ENCODE measurements around the gene ZNF215. TPM values are rescaled to one million over a fixed set of nuclear protein-coding genes. Genes with fewer than 3 reads are reported as not detected.

ZNF215 gene
- total RNA-seq, 1 donor from 2014 or later, result 2.8 TPM

DNA sequence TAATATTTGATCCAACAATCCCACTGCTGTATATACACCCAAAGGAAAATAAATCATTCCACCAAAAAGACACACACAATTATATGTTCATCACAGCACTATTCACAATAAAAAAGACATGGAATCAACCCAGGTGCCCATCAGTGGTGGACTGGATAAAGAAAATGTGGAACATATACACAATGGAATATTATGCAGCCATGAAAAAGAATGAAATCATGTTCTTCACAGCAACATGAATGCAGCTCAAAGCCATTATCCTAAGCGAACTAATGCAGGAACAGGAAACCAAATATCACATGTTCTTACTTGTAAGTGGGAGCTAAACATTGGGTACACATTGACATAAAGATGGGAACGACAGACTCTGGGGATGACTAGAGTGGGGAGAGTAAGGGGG is 6.5 kb upstream of the ZNF215 start:
- TF ChIP-seq, protein P1, sequence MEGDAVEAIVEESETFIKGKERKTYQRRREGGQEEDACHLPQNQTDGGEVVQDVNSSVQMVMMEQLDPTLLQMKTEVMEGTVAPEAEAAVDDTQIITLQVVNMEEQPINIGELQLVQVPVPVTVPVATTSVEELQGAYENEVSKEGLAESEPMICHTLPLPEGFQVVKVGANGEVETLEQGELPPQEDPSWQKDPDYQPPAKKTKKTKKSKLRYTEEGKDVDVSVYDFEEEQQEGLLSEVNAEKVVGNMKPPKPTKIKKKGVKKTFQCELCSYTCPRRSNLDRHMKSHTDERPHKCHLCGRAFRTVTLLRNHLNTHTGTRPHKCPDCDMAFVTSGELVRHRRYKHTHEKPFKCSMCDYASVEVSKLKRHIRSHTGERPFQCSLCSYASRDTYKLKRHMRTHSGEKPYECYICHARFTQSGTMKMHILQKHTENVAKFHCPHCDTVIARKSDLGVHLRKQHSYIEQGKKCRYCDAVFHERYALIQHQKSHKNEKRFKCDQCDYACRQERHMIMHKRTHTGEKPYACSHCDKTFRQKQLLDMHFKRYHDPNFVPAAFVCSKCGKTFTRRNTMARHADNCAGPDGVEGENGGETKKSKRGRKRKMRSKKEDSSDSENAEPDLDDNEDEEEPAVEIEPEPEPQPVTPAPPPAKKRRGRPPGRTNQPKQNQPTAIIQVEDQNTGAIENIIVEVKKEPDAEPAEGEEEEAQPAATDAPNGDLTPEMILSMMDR (conservative IDR thresholded peaks at IDR 0.05; ENCODE audit: low read depth, low read length), result no peak
- DNase-seq (ENCODE audit: low read depth), result no peak

DNA sequence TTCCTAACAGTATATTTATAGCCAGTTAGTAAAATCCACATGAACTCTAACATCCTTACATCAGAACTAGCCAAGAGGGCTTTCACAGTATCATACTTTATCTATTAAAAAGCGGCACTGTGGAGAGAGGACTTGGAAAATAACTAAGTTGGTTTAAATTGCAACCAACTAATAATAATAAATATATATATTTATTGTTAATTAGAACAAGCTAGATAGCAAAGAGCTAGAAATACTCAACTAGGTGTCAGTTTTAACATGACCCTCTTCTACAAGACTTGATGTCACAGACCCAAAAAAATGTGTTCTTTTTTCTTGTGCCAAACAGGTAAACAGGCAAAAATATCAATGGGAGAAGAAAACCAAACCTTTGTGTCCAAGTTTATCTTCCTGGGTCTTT is 5.5 kb upstream of the ZNF215 start, which contains the start of gene OR2D3:
Gene OR2D3, plus strand, starts transcription at position 301 of the 400 bp plus-strand sequence. Its CDS starts 0 bp downstream, at position 301.
- DNase-seq (ENCODE audit: low read depth), result no peak
- TF ChIP-seq, protein P1 (conservative IDR thresholded peaks at IDR 0.05; ENCODE audit: low read depth, low read length), result no peak
- no peak within 1 kb of the TSS for H3K4me3 ChIP-seq (ENCODE audit: low read depth, low read length)

More for the DNA sequence above, 6.5 kb upstream of the ZNF215 start:
- H3K4me3 ChIP-seq (ENCODE audit: low read depth, low read length), result no peak overlapping the region

DNA sequence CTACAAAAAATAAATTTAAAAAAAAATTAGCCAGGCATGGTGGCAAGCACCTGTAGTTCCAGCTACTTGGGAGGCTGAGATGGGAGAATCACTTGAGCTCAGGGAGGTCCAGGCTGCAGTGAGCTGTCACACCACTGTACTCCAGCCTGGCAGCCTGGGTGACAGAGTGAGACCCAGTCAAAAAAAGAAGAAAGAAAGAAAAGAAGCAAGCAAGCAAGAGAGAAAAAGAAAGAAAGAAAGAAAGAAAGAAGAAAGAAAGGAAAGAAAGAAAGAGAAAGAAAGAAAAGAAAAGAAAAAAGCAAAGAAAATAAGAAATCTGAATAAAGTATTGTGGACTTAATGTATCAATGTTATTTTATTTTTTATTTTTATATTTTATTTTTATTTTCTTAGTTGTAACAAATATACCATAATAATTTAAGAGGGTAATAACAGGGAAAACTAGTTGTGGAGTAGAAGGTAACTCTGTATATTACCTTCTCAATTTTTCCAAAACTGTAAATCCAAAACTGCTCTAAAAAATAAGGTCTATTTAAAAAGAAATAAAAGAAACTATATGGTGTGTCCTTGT is 1.1 kb upstream of the ZNF215 start:
- TF ChIP-seq, protein P1 (conservative IDR thresholded peaks at IDR 0.05; ENCODE audit: low read depth, low read length), result no peak
- no peak for DNase-seq (ENCODE audit: low read depth)
- no peak overlapping the region for H3K4me3 ChIP-seq (ENCODE audit: low read depth, low read length)

DNA sequence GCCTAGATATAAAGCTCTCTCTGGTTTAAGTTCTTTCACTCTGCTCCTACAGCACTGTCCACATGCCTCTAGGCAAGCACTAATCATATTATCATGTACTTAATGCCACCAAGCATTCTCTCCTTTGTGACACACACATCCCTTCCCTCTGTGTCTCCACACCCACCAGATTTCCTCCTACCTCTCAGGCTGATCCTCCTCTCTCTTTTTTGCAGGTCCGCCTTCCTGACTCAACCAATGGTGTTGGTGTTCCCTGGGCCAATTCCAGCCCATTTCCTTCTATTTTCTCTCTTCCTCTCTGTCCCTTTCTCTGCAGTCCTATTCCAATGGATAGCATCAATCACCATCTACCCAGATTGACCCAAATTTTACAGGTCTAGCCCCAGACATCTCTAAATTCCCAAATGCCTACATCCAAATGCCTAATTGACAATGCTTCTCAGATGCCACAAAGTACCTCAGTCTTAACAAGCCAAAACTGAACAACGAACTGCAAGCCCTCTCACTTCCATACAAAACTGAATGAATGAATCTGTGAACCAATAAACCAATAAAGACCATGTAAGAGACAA is 504 bp upstream of the ZNF215 start:
- TF ChIP-seq, protein P1 (conservative IDR thresholded peaks at IDR 0.05; ENCODE audit: low read depth, low read length), result no peak
- peak overlapping the region; percentile 92 for H3K4me3 ChIP-seq (ENCODE audit: low read depth, low read length)
- DNase-seq (ENCODE audit: low read depth), result peak; percentile 25

DNA sequence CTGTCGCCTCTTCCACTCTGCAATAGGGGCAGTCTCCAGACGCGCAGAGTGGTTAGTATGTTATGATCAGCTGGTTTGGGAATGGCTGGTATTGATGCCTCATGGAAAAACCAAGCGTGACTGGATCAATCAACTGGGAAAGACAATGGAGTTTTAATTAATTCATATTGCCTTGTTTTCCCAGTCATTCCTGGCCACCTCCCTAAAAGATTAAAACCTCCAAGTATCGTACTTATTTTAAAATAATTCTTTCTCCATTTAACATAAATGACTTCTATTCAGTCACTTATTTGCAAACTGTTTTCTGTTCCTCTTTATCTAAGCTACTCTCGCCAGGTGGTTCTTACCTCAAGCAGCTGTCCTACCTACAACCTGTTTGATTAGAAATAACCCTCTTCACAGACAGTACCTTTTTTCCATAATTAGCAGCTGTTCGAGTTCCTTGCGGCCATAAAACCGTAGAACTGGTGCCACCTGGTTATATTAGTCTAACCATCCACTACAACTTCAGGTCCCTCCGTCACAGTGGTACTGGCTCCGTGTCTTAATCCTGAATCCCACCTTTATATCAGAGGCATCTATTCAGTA is 898 bp downstream of the ZNF215 start:
- TF ChIP-seq, protein P1 (conservative IDR thresholded peaks at IDR 0.05; ENCODE audit: low read depth, low read length), result no peak
- H3K4me3 ChIP-seq (ENCODE audit: low read depth, low read length), result peak overlapping the region; percentile 92
- DNase-seq (ENCODE audit: low read depth), result peak; percentile 4

DNA sequence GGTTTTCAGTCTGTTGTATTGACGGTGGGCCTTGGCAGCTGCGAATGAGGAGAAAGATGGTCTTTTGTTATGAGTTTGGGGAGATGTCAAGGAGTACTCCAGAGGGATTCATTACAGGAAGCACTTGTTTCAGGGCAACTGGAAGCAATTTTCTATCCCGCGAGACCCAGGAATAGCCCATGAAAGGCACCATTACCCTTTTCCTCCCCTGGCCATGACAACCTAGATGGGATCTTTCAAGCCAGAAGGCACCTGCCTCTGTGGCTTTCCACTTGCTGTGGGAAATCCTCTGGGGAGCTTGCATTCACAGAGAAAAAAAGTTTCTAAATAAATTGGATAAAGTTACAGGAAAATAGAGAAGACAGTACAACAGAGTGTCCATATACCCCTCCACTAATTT is 2.7 kb downstream of the ZNF215 start:
- TF ChIP-seq, protein P1 (conservative IDR thresholded peaks at IDR 0.05; ENCODE audit: low read depth, low read length), result no peak
- H3K4me3 ChIP-seq (ENCODE audit: low read depth, low read length), result no peak overlapping the region
- no peak for DNase-seq (ENCODE audit: low read depth)
